Muscle of arm (tissue), 12 donors: ENCODE measurements around the gene ARSG. TPM values are rescaled to one million over a fixed set of nuclear protein-coding genes. Genes with fewer than 3 reads are reported as not detected.
A peak's percentile ranks its signal among the peaks of the same experiment; 100 is the strongest.

ENCODE experiments used
- DNase-seq: peaks from one replicate; pipeline ENCODE4 v3.0.0-alpha.2; 2013
- polyA plus RNA-seq, 12 donors: library from polyadenylated mRNA; unstranded; fragments of 120-200 nt; gene quantifications; one replicate each; pipeline ENCODE4 v1.2.1, GENCODE V29; 2013; ENCODE audit not compliant: insufficient read length in 12 of 12

ARSG gene
- polyA plus RNA-seq, 12 donors = 2.7 to 9.6 (median 3.4) TPM; not detected in 1

DNA sequence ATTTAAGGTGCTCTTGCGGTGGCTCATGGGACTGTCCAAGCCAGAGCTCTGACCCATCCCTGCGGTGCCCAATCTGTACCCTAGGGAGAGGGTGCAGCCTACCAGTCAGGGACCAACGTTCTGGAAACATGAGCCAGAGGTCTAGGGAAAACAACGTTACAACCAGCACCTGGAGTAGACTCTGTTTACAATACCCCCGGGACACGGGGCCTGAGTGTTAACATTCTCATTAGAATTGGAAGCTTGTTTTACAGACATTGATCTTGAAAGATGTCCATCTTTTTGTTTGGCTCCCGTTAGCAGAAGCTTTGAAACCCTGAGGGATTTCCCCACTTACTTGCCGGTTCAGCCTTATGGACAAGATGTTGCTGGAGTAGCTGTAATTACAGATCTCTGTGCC lies 159.1 kb downstream of the ARSG start:
- DNase-seq = no peak

DNA sequence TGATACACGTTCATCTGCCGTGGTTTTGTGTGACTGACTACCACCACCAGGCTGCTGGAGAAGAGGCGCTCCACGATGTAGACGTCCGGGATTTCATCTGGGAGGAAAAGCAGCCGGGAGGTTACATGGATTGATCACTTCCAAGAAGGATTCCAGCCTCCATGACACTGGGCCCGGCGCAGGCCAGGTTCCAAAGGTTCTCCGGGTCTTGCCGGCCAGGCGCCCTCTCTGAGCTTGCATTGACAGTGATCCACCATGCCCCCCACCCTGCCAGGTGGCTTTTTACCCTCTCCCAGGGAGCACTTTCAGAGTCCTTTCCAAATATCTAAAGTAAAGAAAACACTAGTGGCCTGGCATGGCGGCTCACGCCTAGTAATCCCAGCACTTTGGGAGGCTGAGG lies 159.5 kb downstream of the ARSG start:
- DNase-seq = no peak

DNA sequence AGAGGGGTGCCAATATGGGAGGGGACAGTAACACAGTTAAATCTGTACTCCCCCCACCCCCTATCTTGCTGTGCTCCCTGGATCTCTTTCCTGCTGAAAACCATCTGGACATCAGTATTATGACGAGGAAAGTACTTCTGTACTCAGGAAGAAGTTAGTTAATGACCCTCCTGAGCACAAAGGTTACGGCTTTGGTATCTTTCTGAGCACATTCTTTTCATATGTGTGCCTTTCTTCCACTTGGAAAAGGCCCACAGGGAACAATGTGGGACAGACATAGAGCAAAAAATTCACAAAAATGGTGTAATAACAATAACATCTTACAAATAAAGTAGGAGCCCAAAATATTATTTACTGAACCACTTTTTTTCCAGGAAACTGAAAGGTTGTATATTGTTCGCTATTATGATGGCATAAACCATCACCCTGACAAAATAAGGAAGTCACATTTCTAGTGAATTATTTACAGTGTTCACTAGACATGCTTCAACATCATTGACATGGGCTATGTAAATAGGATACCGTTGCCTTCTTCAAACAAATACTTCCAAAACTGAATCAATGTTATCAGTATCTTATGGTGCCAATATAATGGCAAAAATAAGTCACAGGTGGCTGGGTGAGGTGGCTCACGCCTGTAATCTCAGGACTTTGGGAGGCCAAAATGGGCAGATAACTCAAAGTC lies 160.5 kb downstream of the ARSG start:
- no peak for DNase-seq

DNA sequence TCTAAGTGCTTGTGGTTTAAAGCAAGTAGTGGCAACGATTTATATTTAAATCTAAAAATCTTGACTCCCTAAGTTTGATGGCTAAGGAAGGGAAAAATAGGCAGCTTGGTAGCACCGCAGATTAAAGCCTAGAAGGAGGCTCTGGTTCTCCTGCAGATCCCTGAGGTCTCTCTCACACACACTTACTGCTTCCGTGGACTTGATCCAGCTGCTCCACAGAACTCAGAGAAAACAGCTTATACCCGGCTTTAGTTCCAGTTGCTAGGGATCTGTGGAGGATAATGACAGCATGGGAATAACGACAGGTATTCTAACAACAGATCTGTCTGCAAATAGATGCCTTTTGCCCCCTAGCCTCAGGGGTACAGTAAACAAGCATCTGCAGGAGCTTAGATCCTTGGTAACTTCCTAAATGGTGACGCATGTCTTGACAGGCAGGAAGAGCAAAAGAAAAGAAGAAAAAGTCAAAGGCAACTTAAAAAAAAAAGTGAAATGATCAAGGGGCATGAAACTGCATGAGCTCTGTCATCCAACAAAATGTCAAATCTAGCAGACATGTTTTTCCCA lies 161.5 kb downstream of the ARSG start:
- DNase-seq = no peak

DNA sequence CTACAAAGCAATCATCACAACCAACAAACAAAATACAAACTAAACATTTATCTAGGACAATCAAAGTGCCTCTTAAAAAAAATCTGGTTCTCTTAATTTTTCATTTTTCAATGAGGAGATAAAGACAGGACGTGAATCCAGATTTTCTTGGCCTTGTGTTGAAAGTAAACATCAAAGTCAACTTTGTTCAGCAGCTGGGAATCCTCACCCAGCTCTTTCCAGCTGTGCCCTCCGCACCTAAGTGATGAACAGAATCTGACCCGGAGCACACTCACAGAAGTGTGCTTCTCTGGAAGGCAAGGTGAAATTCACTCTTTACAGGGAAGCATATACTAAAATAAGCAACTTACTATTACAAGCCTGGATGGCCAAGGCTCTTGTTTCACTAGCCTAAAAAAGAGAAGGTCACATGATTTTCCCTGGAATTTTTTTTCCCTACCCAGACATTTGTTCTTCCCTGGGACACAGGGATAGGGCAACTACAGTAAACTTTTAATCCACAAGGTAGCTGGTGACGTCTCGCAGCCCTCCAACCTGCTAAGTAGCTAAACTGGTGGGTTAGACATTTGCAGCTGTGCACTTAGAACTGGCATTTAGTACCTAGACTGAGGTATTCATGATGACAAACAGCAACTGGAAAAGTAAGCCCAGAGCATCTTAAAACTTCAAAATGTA lies 162.8 kb downstream of the ARSG start:
- DNase-seq = no peak

DNA sequence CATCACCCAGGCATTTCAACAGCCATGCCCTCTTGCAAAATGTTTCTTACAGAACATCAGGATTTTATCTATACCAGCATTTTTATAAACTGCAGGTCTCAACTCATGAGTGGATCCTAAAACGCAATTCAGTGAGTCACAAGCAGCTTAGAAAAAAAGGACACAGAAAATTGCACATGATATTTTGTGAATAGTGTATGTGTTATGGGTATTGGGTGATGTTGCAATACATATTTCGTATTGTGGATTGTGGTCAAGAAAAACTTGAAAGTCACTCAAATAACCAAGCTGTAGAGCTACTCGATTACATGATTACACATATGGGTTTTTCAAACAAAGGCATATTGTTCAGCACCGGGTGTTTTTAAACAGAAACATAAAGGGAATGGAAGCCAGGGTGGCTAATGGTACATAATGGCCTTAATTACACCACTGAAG lies 164.6 kb downstream of the ARSG start:
- no peak for DNase-seq

DNA sequence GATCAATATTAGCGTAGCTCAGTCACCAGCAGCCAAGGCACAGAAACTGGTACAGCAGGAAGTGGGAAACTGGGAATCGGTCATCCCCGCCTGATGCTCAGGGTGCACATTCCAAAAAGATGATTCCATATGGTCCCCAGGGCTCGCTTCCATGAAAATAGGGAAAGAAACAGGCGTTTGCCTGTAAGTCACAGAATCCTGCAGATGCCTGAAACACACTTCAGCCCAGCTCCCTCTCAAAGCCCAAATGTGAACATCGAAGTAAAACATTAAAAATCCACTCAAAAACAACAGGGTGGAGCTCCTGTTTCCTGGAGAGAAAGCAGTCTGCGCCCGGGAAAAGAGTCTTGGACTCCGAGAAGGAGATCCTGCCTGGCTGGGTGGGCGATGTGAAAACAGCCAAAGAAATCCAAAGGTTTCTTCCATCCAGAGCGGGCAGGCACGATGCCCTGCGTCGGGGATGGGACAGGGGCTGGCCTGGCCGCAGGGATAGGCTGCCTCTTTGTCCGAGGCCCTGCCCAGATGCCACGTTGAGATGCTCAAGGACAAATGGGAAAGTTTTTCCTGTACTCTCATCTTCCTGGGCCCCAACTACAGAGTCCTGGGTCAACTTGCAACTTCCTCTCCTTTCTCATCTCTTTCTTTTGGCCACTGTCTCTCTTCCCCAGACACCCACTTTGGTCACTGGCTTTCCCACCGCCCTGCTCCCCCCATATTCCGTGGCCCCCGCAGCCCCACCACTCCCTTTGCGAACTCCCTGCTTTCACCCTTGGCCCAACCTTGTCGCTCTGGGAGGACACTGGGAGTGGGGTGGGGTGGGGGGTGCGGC lies 165.3 kb downstream of the ARSG start:
- DNase-seq = peak; percentile 88

DNA sequence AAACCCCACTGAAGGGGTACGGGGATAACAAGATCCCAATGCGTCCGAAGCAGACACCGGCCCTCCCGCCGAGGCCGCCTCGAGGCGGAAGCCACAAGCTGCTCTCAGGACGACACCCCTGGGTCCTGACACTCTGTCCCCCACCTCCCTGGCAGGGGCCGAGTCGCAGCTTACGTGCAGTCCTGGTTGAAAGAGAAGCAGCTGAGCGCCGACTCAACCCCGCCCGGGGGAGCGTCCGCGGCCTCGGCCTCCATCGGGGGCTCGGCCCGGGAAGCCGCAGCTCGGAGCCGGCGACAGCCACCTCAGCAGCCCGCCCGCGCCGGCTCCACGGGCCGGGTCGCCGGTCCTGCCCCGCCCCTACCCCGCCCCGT lies 165.9 kb downstream of the ARSG start, which contains the start of gene WIPI1:
Gene WIPI1, minus strand, starts transcription at position 329 of the 371 bp plus-strand sequence. Its CDS starts 75 bp downstream, at position 254.
- no peak for DNase-seq

DNA sequence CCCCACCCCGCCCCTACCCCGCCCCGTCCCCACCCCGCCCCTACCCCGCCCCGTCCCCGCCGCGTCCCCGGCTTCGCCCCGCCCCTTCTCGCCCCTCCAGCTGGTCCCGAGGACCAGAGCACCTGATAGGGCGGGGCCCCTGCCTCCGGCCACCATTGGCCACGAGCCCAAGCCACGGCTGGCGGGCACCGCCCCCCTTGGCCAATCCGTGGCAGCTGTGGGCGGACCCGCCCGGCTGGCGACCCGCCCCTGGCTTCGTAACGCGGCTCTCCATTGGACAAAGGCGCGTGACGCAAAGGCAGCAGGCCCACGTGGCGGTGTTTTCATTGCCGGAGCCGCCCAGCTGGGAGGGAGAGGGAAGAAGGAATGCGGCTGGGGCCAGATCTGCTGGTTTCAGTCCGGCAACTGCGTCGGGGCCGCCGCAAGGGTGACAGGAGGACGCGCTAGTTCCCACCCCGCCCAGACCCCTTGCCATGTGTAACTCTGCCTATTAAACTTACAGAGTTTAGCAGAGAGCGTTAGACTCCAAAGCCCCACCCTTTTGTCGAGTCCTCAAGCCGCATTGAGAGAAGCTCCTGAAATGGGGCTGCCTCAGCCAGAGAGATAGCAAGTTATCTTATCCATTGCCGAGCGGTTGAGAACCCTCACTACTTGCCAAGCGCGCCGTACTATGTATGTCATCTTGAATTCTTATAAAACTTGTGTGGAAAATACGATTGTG lies 166.4 kb downstream of the ARSG start:
- DNase-seq = peak; percentile 98

DNA sequence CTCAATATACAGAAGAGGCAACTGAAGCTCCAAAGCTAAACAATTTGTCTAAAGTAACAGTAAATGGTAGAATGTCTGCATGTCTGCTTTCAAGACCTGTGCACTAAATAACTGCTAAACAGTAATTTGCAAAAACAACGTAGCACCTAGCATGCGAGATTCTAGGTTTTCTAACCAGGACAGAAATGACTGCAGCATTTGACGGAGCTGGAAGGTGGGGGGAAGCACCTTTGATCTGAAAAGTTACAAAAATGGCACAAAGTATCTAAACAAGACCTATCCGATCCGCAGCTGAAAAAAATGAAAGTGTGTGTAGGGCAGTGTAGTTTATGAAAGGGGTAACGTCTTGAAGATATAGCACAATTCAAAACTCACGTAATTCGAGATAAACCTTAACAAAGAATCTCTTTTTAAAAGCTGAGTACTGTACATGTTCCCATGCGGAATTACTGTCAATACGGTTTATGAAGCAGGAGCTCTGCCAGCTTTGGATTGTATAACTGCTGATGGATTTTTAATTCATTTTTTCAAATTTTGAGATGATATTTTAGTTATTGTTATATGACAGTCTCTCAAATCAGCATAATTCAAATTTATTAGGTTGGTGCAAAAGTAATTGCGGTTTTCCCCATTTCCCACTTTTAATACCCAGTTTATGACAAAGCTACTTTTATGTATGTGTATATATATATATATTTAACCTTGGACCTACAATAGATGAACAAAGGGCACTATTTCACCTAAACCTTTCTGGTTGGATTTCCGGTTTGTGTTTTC lies 167.2 kb downstream of the ARSG start:
- no peak for DNase-seq

DNA sequence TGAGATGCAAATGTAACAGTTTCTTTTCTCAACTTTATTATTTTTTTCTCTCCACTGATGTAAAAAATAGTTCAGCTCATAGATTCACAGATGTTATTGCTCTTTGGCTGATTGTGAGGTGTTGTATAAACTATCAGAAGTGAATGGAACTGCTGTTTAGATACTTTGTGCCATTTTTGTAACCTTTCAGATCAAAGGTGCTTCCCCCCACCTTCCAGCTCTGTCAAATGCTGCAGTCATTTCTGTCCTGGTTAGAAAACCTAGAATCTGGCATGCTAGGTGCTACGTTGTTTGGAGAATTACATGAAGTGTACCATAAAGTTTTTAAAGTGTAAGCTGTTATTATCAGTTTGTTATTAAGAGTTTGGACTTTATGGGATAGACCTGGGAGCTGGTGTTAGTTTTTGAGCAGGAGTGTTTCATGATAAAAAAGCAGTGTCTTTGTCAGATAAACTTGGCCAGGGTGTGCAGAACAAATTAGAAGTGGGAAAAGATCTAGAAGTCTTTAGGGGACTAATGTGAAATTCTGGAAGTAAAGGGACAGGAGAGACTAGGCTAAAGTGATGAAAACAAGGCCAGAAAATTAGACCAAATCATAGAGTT lies 167.8 kb downstream of the ARSG start:
- DNase-seq = no peak

DNA sequence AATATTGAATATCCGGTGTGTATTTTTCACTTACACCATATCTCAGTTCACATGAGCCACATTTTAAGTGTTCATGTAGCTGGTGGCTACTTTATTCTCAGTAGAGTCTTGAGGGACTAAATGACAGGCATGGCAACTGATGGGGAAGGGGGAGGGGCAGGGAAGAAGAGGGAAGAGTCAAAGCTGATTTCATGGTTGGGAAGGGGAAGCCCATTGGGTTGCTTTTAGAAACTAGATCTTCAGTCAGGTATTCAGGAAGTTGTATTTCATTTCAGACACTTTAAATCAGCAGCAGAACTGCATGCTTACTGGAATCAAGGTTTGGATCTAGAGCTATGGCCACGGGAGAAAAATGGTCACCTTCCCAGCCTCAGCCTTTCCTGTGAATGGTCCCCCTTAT lies 168.9 kb downstream of the ARSG start:
- DNase-seq = no peak

DNA sequence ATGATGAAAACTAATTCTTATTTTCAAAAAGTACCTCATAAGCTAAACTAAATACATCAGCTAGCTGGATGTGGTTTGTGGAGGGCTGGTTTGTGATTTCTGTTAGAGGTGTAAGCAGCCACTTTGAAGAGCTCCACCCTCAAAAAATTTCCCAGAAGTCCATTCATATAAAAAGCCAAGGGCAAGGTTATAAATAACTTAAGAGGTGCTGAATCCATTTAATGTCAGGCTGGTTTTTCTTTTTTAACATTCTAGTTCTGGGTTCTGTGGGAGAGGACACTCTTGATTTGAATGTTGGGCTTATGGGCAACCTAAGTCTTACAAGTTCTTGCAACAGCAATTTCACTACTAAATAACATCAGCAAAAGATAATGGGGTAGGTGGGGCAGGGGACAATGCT lies 169.4 kb downstream of the ARSG start:
- no peak for DNase-seq

DNA sequence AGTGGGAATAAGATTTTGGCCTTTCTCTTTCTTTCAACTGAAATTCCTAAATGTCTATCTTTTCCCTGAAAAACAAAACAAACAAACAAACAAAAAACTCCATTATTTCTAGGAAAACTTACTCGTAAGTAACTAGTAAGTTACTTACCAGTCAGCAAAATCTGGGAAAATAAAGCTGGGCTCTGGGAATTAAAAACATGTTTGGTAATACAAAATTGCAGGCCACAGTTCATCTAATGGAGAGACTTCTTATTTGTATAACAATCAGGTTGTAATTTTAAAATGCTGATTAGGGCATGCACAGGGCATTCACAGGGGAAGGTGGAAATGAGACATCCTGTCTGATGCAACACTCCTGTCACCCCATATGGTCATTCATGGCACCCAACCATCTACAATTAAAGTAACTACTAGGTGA lies 169.8 kb downstream of the ARSG start:
- no peak for DNase-seq

DNA sequence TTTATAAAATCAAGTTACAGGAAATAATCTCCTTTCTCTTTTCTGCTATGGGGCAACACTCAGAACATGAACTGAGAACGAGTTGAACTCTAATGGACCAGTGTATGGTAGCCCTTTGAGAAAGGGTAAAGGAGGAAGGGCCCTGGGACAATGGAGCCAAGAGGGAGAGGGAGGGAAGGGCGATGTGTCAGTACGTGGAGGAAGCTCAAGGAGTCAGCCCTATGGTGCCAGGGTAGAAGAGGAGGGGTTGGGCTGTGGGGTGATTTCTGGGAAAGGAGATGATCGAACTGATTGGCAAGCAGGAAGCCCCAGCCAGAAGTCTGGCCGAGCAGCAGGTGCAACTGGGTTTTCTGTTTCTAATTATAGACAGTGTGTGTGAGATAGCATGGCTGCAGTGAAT lies 170.3 kb downstream of the ARSG start:
- no peak for DNase-seq

DNA sequence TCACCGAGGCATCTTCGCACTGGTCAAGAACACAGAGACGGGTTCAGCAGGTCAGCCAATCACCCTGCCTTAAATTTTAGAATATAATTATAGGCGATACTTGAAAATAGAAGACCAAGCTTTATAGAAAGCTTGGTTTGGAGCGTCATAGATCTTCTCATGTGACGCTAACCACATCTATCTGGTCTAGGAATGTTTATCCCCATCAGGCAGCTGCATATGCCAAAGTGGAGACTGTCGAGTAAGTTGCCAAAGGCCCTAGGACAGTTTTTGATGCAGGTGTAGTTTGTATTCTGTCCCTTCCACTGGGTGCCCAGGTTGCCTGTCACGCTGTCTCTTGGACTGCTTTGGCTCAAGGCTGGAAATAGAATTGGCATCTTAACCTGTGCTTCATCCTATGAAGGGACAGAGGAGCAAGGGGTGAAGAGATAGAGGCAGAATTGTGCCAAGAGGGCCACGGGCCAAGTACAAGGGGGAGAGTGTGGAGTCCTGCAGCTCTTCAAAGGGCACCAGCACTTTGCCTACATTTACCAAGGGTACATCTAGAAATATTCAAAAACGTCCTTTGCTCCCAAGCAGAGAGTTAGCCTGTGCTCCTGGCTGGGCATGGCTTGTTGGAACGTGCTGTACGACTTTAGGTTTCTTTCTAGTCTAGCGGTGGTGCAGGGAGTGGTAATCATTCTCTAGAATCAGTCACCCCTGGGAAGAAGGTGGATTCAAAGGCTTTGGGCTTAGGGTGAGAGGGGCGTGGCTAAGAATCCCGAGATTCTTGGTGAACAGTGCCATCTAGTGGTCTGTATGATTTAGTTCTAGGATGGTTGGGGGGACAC lies 171.3 kb downstream of the ARSG start:
- peak; percentile 86 for DNase-seq

DNA sequence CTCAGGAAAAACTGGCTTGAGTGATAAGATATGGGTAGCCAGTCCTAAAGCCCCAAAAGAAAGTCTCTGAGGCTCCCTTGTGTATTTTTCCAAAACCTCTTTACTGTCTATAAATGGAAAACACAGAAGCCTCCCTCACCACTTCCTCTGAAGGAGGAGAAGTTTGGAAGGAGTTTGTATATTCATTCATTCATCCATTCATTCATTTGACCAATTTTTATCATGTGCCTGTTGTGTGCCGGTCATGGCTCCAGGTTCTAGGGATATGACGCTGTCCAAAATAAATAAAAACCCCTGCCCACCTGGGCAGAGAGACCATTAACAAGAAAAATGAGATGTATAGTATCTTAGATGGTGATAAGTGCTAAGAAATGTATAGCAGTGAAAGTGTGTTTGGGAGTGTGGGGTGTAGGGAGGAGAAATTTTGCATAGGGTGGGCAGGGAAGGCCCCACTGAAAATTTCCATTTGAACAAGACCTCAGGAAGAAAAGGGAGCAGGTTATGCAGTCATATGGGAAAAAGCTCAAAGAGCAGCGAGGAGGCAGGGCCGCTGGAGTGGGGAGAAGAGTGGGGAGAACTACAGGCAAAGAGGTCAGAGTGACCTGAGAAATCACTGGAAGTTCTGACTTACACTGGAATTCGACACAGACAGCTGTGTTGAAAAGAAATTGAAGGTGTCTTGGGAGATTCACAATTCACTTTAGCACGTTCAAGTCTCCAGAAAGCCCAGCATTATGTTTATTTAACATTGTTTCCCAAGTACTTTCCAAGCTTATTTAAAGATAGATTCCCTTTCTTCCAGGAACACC lies 172.1 kb downstream of the ARSG start:
- no peak for DNase-seq

DNA sequence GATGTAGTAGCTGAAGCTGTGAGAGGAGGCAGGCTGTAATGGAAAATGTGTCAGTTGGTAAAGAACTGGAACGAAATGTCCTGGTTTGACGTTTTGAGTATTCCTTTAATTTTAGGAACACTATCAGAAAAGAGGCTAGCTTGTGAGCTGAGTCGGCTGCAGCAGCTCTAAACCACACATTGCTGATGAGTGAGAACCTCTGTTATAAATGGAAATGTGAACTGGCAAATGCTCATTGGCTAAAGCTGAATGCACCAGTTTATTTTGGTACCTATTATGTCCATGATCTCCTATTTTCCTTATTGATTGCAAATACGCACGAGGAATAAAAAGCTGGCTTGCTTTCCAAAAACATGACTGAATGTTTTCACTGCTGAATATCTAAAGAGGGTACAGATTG lies 177.0 kb downstream of the ARSG start:
- DNase-seq = no peak

DNA sequence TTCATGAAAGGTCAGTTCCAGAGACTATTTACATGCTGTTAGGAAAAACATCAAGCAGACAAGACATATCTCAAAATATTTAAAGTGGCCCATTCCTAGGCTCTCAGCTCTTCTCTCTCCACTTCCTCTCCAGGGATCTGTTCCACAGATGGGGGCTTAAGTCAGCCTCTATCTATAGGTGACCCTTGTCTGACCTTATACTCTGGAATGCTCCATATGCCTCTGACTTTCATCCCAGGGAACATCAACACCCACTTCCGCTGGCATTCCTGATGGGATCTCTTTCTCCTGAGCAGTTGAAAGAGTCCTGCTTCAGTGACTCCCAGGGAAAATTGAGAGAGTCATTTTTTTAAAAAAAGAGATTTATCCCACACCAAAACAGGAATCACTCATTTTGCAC lies 177.5 kb downstream of the ARSG start:
- DNase-seq = no peak
